IMR-90 (cell line): Measurements from ENCODE around the gene HNRNPAB. TPM values are rescaled to one million over a fixed set of nuclear protein-coding genes. Genes with fewer than 3 reads are reported as not detected.

ENCODE experiments used
- ATAC-seq: fragments of 200-7000 bp; cut with Tn5 transposase; 2 replicates; pipeline ENCODE4 v1.9.1; 2020; ENCODE audit warnings: low read depth, mild to moderate bottlenecking, moderate library complexity
- BruUV-seq: library from RNA; stranded (reverse); fragments of 400-500 nt; replicated peaks from 2 replicates; lab custom pipeline; 2021; lab: Mats Ljungman, UMichigan
- CTCF ChIA-PET: fragments of 300-600 bp; formaldehyde crosslinking; extraction: SDS; loops from one replicate; lab custom pipeline; 2021; ENCODE audit warnings: antibody characterized with exemption; lab: Yijun Ruan, JAX
- POLR2A ChIA-PET: fragments of 300-600 bp; sonication (Branson Sonifier 250); formaldehyde crosslinking; loops from one replicate; lab custom pipeline; 2022; ENCODE audit warnings: antibody characterized with exemption; ENCODE audit not compliant: unreplicated experiment; lab: Charles Lee
- DNase-seq: peaks from one replicate; pipeline ENCODE4 v3.0.0; 2013
- H2AFZ ChIP-seq: replicated peaks from 2 replicates; pipeline ENCODE3; 2013; ENCODE audit warnings: low read length, mild to moderate bottlenecking; ENCODE audit not compliant: poor library complexity
- H2AK5ac ChIP-seq: 2 replicates; pipeline ENCODE4 v1.6.1; 2013; ENCODE audit warnings: low read depth, low read length, inconsistent platforms
- H2AK9ac ChIP-seq: replicated peaks from 2 replicates; pipeline ENCODE3; 2013; ENCODE audit warnings: mild to moderate bottlenecking, low read depth, low read length, moderate library complexity; ENCODE audit not compliant: poor library complexity
- H2BK120ac ChIP-seq: 2 replicates; pipeline ENCODE4 v1.6.1; 2013; ENCODE audit warnings: low read depth, low read length, inconsistent platforms
- H2BK15ac ChIP-seq: 3 replicates; pipeline ENCODE4 v1.6.1; 2013; ENCODE audit warnings: low read depth, low read length, inconsistent platforms
- H2BK20ac ChIP-seq: 2 replicates; pipeline ENCODE4 v1.6.1; 2013; ENCODE audit warnings: low read depth, mild to moderate bottlenecking, inconsistent platforms, low read length, moderate library complexity
- H2BK5ac ChIP-seq: 2 replicates; pipeline ENCODE4 v1.6.1; 2013; ENCODE audit warnings: mild to moderate bottlenecking, low read depth, low read length, inconsistent platforms; ENCODE audit not compliant: poor library complexity, severe bottlenecking
- H3K14ac ChIP-seq: replicated peaks from 2 replicates; pipeline ENCODE4 v1.6.1; 2013; ENCODE audit warnings: low read depth, low read length, inconsistent platforms
- H3K18ac ChIP-seq: 2 replicates; pipeline ENCODE4 v1.6.1; 2013; ENCODE audit warnings: low read depth, low read length, control low read depth
- H3K23ac ChIP-seq: 2 replicates; pipeline ENCODE4 v1.6.1; 2013; ENCODE audit warnings: low read depth, low read length, inconsistent platforms
- H3K27ac ChIP-seq: 2 replicates; pipeline ENCODE4 v1.5.1; 2013; ENCODE audit warnings: mild to moderate bottlenecking, control low read depth, low read length; ENCODE audit not compliant: insufficient read depth
- H3K27me3 ChIP-seq: 2 replicates; pipeline ENCODE4 v1.6.1; 2013; ENCODE audit warnings: low read length; ENCODE audit not compliant: control insufficient read depth, insufficient read depth
- H3K36me3 ChIP-seq: 2 replicates; pipeline ENCODE4 v1.6.1; 2013; ENCODE audit warnings: low read length, mixed read lengths; ENCODE audit not compliant: control insufficient read depth, insufficient read depth
- H3K4ac ChIP-seq: 2 replicates; pipeline ENCODE4 v1.6.1; 2013; ENCODE audit warnings: low read depth, low read length, inconsistent platforms
- H3K4me1 ChIP-seq: 2 replicates; pipeline ENCODE4 v1.6.1; 2013; ENCODE audit warnings: low read length, mixed read lengths; ENCODE audit not compliant: control insufficient read depth, insufficient read depth
- H3K4me2 ChIP-seq: 2 replicates; pipeline ENCODE4 v1.6.1; 2013; ENCODE audit warnings: low read depth, mild to moderate bottlenecking, control low read depth, low read length, moderate library complexity
- H3K4me3 ChIP-seq: 2 replicates; pipeline ENCODE4 v1.5.1; 2013; ENCODE audit warnings: low read depth, mild to moderate bottlenecking, control low read depth, low read length, moderate library complexity; ENCODE audit not compliant: insufficient read depth
- H3K56ac ChIP-seq: 2 replicates; pipeline ENCODE4 v1.6.1; 2013; ENCODE audit warnings: low read length, inconsistent platforms; ENCODE audit not compliant: insufficient read depth; ENCODE audit errors: extremely low read depth
- H3K79me1 ChIP-seq, 2 experiments: 2 replicates each; pipeline ENCODE4 v1.6.1; 2013; ENCODE audit warnings: low read length in 2 of 2, inconsistent platforms in 1 of 2, low read depth in 1 of 2
- H3K9ac ChIP-seq: 2 replicates; pipeline ENCODE4 v1.6.1; 2013; ENCODE audit warnings: low read depth, low read length, control low read depth
- H3K9me1 ChIP-seq: 2 replicates; pipeline ENCODE4 v1.6.1; 2013; ENCODE audit warnings: low read length, inconsistent platforms; ENCODE audit not compliant: insufficient read depth
- H3K9me3 ChIP-seq: 2 replicates; pipeline ENCODE4 v1.6.1; 2013; ENCODE audit warnings: low read length; ENCODE audit not compliant: control insufficient read depth, insufficient read depth
- H4K20me1 ChIP-seq: 2 replicates; pipeline ENCODE4 v1.6.1; 2013; ENCODE audit warnings: low read length, inconsistent platforms; ENCODE audit not compliant: insufficient read depth
- H4K5ac ChIP-seq: 2 replicates; pipeline ENCODE4 v1.6.1; 2013; ENCODE audit warnings: mild to moderate bottlenecking, low read depth, low read length, control low read depth
- H4K8ac ChIP-seq, 2 experiments: 2 replicates each; pipeline ENCODE4 v1.6.1; 2013; ENCODE audit warnings: low read depth in 2 of 2, low read length in 2 of 2, control low read depth in 1 of 2, inconsistent platforms in 1 of 2
- H4K91ac ChIP-seq: 2 replicates; pipeline ENCODE4 v1.6.1; 2013; ENCODE audit warnings: low read depth, low read length, inconsistent platforms; ENCODE audit not compliant: insufficient read depth
- ELK1 ChIP-seq: fragments of 150-350 bp; IDR thresholded peaks from 2 replicates; pipeline ENCODE4 v1.6.1; 2016; ENCODE audit warnings: low read depth, mild to moderate bottlenecking, low read length, moderate library complexity, borderline replicate concordance
- MAFK ChIP-seq: IDR thresholded peaks from 2 replicates; pipeline ENCODE4 v1.6.1; 2012; ENCODE audit warnings: low read depth, low read length, improper control_type of control experiment
- MXI1 ChIP-seq: IDR thresholded peaks from 2 replicates; pipeline ENCODE4 v1.6.1; 2012; ENCODE audit warnings: low read depth, mild to moderate bottlenecking, low read length, moderate library complexity, borderline replicate concordance
- POLR2A ChIP-seq: IDR thresholded peaks from 2 replicates; pipeline ENCODE4 v1.6.1; 2012; ENCODE audit warnings: mild to moderate bottlenecking, low read depth, low read length
- SMC3 ChIP-seq: fragments of 150-350 bp; IDR thresholded peaks from 2 replicates; pipeline ENCODE4 v1.6.1; 2016; ENCODE audit warnings: low read depth, mild to moderate bottlenecking, antibody characterized with exemption, low read length, moderate library complexity
- WGBS, 2 experiments: methylation state at CpG; one replicate each; pipeline versions ENCODE4 v1.1.5 to v1.1.7; 2013; ENCODE audit warnings: missing lambda C conversion rate in 2 of 2; ENCODE audit not compliant: insufficient read length in 1 of 2; ENCODE audit errors: extremely low coverage in 2 of 2; 5-methylcytosine and 5-hydroxymethylcytosine counted together
- dilution Hi-C: fragments of 300-500 bp; cut with HindIII; formaldehyde crosslinking; loops from one replicate; pipeline ENCODE4 v1.14.3; 2018; ENCODE audit warnings: low sequenced_read_pairs; ENCODE audit not compliant: unreplicated experiment
- in situ Hi-C: fragments of 300-500 bp; cut with MboI; formaldehyde crosslinking; loops from 3 replicates; pipeline ENCODE4 v1.14.3; 2019; ENCODE audit warnings: low sequenced_read_pairs, inconsistent platforms, mixed read lengths
- intact Hi-C: fragments of 100-400 bp; cut with micrococcal nuclease; formaldehyde crosslinking; loops from 2 replicates; pipeline ENCODE4 v1.10.0; 2022
- polyA plus RNA-seq, 3 experiments: library from polyadenylated mRNA; depleted of rRNA; stranded (reverse); fragments of >200 nt; gene quantifications; 2 replicates each; pipeline ENCODE4 v1.2.3, GENCODE V29; 2012; ENCODE audit warnings: low replicate concordance in 1 of 3
- total RNA-seq: library from RNA; depleted of rRNA; stranded (reverse); fragments of >200 nt; gene quantifications from 2 replicates; pipeline ENCODE4 v1.2.3, GENCODE V29; 2012
- TF ChIP-seq, protein P1 (sequence below): fragments of 150-350 bp; IDR thresholded peaks from 2 replicates; pipeline ENCODE4 v1.6.1; 2017; ENCODE audit warnings: mild to moderate bottlenecking, antibody characterized with exemption, low read length, low read depth

Gene HNRNPAB
- total and polyA plus RNA-seq, 2 of the 4 experiments (the other 2 are of a cell fraction) = 32.1 to 128 TPM

- no peaks in the 10 kb centered on the region for H4K20me1 ChIP-seq
- no peaks in the 10 kb centered on the region for H3K27me3 ChIP-seq
- no peak overlapping the region for H2AK5ac ChIP-seq
- no peak overlapping the region for H4K91ac ChIP-seq
- H3K4me1 ChIP-seq = no peaks in the 10 kb centered on the region
- ATAC-seq (no peak), DNase-seq (no peak)
- no peak overlapping the region for H2BK5ac ChIP-seq
- dilution Hi-C loops = no loop called here
- no peak overlapping the region for H3K4me3 ChIP-seq
- BruUV-seq = no TSS peak
- H2BK15ac ChIP-seq = no peak overlapping the region
- 68% methylated on average over 6 of the region's 17 CpGs; no CpG with 5 or more reads in 1 of the 2 experiments for WGBS, 2 experiments
- in situ Hi-C loops = no loop called here
- H3K56ac ChIP-seq = no peak overlapping the region
- peak overlapping the region; percentile 37 for H2AK9ac ChIP-seq
- no peak overlapping the region for H4K5ac ChIP-seq
- intact Hi-C loops = no loop called here
- peaks cover 2% of the 10 kb centered on the region; the same call in 1 of the 2 replicates for H3K9me1 ChIP-seq
- H3K14ac ChIP-seq = no peak overlapping the region
- no peak overlapping the region for H3K4ac ChIP-seq
- POLR2A ChIA-PET = no interaction called here
- no peaks in the 10 kb centered on the region for H3K79me1 ChIP-seq
- no peak overlapping the region for H2BK120ac ChIP-seq
- H3K9me3 ChIP-seq = no peaks in the 10 kb centered on the region
- H3K9ac ChIP-seq = no peak overlapping the region
- no peak overlapping the region for H2BK20ac ChIP-seq
- no peak overlapping the region for H4K8ac ChIP-seq
- no peak overlapping the region for H3K23ac ChIP-seq
- CTCF ChIA-PET = no interaction called here
- H2AFZ ChIP-seq = no peak overlapping the region
- no peak overlapping the region for H3K27ac ChIP-seq
- H3K36me3 ChIP-seq = no peaks in the 10 kb centered on the region
- TF ChIP-seq POLR2A (no peak), MAFK (no peak), MXI1 (no peak), SMC3 (no peak), ELK1 (no peak)
- TF ChIP-seq, protein P1, sequence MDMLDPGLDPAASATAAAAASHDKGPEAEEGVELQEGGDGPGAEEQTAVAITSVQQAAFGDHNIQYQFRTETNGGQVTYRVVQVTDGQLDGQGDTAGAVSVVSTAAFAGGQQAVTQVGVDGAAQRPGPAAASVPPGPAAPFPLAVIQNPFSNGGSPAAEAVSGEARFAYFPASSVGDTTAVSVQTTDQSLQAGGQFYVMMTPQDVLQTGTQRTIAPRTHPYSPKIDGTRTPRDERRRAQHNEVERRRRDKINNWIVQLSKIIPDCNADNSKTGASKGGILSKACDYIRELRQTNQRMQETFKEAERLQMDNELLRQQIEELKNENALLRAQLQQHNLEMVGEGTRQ = no peak
- H3K18ac ChIP-seq = no peak overlapping the region
- H3K4me2 ChIP-seq = no peak overlapping the region
Observed at GRCh38 chr5:178238711-178239592, 34.6 kb downstream of the HNRNPAB start.
